LNCAP (cell line): ENCODE results near the gene KLHL22.

Source experiments
- CTCF ChIP-seq: fragments of 450-650 bp; IDR thresholded peaks from 2 replicates; pipeline ENCODE4 v1.5.1; 2017; ENCODE audit warnings: mild to moderate bottlenecking

The KLHL22 gene

GRCh38 chr22:20509344-20510047 is 13.9 kb upstream of the KLHL22 start:
- no peak for TF ChIP-seq CTCF

GRCh38 chr22:20508815-20509271 is 13.2 kb upstream of the KLHL22 start:
- no peak for TF ChIP-seq CTCF

- no peak for TF ChIP-seq CTCF
Observed at GRCh38 chr22:20507253-20508066, 11.9 kb upstream of the KLHL22 start, which contains the start of gene MED15. Gene MED15, plus strand, starts transcription at chr22:20507610. Its CDS starts 69 bp downstream, at chr22:20507679.

GRCh38 chr22:20506543-20507252 is 11.1 kb upstream of the KLHL22 start:
- no peak for TF ChIP-seq CTCF

- TF ChIP-seq CTCF = no peak
Observed at GRCh38 chr22:20503816-20504215, 8.2 kb upstream of the KLHL22 start.

- no peak for TF ChIP-seq CTCF
Observed at GRCh38 chr22:20499769-20500168, 4.2 kb upstream of the KLHL22 start.

- no peak for TF ChIP-seq CTCF
Observed at GRCh38 chr22:20498913-20499312, 3.3 kb upstream of the KLHL22 start.
